ENCODE data around the gene IQUB.
"Not testable (repeated sequence)": the region's sequence is repeated elsewhere in the genome, so short reads cannot be mapped to it uniquely, and the experiment has no call there.

Gene IQUB

GRCh38 chr7:123423622-123424021, 110.8 kb downstream of the IQUB start:
- DNase-seq: no peak

GRCh38 chr7:123417580-123417979, 116.8 kb downstream of the IQUB start:
- DNase-seq: no peak

GRCh38 chr7:123415625-123416024, 118.8 kb downstream of the IQUB start:
- no peak for DNase-seq

- DNase-seq: no peak
These were observed 124.0 kb downstream of the IQUB start for GRCh38 chr7:123410273-123410904.

GRCh38 chr7:123407951-123408350, 126.4 kb downstream of the IQUB start:
- DNase-seq: not testable (repeated sequence)

All from nucleus accumbens (tissue), 56 donors.